Choroid plexus epithelial cell (primary cell): ENCODE measurements around the gene EXO1.

Experiments
- DNase-seq: peaks from one replicate; pipeline ENCODE4 v3.0.0-alpha.2; 2010; ENCODE audit warnings: low read depth
- H3K4me3 ChIP-seq: 2 replicates; pipeline ENCODE4 v1.5.1; 2011; ENCODE audit warnings: low read depth, mild to moderate bottlenecking, control low read depth, low read length, moderate library complexity
- TF ChIP-seq, protein P1 (sequence below): conservative IDR thresholded peaks from 2 replicates; pipeline ENCODE4 v1.5.1; 2011; ENCODE audit warnings: low read depth, mild to moderate bottlenecking, control low read depth, inconsistent platforms, low read length, moderate library complexity

Gene EXO1

DNA sequence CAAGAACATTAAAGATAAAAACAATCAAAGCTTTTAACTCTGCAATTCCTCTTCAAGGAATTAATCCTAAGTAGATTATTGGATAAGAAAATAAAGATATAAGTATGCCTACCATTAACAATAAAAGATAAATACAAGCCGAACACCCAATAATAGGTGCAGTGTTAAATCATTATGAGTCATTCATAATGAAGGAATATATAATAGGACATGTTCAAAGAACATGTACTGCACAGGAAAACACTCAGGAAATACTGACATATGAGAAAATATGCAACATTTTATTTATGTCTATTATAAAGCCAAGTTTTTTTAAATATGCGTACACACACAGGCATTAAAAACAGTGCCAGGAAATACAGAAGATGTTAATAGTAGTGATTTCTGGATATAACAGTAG is 11.1 kb upstream of the EXO1 start:
- no peak overlapping the region for H3K4me3 ChIP-seq
- TF ChIP-seq, protein P1, sequence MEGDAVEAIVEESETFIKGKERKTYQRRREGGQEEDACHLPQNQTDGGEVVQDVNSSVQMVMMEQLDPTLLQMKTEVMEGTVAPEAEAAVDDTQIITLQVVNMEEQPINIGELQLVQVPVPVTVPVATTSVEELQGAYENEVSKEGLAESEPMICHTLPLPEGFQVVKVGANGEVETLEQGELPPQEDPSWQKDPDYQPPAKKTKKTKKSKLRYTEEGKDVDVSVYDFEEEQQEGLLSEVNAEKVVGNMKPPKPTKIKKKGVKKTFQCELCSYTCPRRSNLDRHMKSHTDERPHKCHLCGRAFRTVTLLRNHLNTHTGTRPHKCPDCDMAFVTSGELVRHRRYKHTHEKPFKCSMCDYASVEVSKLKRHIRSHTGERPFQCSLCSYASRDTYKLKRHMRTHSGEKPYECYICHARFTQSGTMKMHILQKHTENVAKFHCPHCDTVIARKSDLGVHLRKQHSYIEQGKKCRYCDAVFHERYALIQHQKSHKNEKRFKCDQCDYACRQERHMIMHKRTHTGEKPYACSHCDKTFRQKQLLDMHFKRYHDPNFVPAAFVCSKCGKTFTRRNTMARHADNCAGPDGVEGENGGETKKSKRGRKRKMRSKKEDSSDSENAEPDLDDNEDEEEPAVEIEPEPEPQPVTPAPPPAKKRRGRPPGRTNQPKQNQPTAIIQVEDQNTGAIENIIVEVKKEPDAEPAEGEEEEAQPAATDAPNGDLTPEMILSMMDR, result no peak
- DNase-seq, result no peak

DNA sequence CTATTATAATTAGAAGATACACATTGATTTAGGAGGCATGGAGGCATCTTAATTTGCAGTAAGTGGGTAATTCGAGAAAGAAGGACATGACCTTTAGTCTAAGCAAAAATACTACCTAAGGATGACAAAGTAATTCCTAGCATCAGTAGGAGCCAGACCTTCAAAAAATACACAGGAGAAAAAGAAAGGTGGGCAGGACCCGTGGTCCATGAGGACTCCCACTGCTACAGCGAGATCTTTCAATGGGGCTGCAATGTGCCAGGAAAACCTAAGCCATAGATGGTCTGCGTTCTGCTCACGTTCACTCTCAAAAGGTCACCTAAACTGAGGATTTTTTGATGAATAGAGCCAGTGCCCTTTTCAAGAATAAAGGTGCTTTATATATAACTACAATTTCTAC is 10.6 kb upstream of the EXO1 start:
- no peak overlapping the region for H3K4me3 ChIP-seq
- DNase-seq, result no peak
- TF ChIP-seq, protein P1, result no peak

DNA sequence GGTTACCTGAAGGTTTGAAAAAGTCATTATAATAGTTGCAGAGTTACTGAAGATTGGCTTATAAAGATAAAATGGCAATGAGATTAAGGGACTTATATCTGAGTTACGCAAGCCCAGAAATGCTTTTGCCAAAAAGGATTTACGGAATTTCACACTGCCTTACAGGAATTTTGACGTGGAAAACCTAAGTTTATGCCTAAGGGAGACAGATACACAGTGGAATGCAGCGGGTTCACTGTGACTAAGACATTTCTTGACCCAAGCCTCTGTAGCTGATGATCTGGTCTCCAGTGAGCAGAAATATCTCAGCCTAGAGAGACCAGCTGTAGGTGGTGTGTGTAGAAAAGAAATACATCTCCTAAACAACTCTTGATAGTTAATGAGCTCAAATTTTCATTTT is 10.1 kb upstream of the EXO1 start:
- no peak overlapping the region for H3K4me3 ChIP-seq
- TF ChIP-seq, protein P1, result no peak
- peak; percentile 91 for DNase-seq

- TF ChIP-seq, protein P1, result no peak
- DNase-seq, result peak; percentile 20
- H3K4me3 ChIP-seq, result no peak overlapping the region
Observed at GRCh38 chr1:241838897-241839296, 9.1 kb upstream of the EXO1 start.

DNA sequence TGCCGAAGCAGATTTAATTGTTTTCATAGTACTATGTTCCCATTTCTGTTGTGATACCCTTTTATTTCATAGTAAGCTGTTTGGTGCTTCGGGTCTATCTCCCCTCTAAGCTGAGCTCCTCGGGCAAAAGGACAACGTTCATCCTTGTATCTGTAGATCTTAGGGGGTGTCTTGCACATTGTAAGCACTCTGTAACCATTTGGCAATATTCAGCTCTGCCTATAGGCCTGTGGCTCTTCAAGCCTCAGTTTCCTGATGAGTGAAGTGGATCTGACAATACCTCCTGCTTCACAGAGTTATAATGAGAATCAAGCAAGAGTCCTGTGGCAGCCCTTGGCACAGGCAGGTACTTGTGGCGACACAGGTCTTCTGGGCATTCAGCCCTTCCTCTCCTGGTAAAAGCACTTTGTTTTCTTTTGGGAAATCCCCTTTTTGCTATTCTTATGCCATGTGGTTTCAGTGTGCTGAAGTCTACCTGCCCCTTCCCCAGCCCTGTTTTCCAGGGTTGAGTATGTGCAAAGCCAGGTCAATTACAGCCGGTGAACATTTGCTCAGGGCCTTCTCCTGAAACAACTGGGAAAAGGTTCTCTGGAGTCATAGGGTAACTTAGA is 8.5 kb upstream of the EXO1 start:
- TF ChIP-seq, protein P1, result no peak
- no peak overlapping the region for H3K4me3 ChIP-seq
- DNase-seq, result no peak

DNA sequence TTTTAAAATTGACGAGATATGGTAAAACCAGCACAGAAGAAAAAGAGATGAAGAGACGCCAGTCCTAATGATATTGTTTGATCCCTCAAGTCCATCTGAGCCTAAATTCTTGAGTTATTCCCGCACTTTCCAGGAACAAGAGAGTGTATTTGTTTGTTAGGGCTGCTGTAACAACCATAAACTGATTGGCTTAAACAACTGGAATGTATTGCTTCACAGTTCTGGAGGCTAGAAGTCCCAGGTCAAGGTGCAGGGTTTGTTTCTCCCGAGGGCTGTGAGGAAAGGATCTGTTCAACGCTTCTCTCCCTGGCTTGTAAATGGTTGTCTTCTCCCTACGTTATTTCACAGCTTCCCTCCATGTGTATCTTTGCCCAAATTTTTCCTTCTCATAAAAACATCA is 7.8 kb upstream of the EXO1 start:
- TF ChIP-seq, protein P1, result no peak
- DNase-seq, result no peak
- no peak overlapping the region for H3K4me3 ChIP-seq

- no peak for DNase-seq
- TF ChIP-seq, protein P1, result no peak
- H3K4me3 ChIP-seq, result no peak overlapping the region
Observed at GRCh38 chr1:241841691-241842090, 6.3 kb upstream of the EXO1 start.
